Stimulated activated CD4-positive, alpha-beta T cell treated with anti-CD3 and anti-CD28 coated beads, Interleukin-2, amount 100 ng/mL, for 48 hours (primary cell): ENCODE measurements around the gene LRP8.
A peak's percentile ranks its signal among the peaks of the same experiment; 100 is the strongest.

Experiments used
- DNase-seq, 2 donors: peaks; one replicate each; pipeline ENCODE4 v3.0.0-alpha.2; 2020

The LRP8 gene

DNA sequence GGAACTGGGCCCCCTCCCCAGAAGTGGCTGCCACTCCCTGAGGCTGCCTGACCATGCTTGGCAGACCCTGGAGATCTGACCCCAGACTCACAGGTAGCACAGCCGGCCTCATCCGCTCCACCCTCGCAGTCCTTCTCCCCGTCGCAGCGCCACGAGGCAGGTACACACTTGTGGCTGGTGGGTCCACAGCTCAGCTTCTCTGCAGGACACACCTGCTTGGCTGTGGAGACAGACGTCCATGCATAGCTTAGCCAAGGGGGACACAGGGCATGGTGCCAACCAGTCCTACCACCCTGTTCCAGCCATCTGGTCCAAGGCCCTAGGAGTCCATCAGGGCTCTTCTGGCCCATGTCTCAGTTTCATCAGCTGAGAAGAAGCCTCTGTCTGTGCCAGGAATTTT is 47.4 kb downstream of the LRP8 start:
- DNase-seq, result no peak

DNA sequence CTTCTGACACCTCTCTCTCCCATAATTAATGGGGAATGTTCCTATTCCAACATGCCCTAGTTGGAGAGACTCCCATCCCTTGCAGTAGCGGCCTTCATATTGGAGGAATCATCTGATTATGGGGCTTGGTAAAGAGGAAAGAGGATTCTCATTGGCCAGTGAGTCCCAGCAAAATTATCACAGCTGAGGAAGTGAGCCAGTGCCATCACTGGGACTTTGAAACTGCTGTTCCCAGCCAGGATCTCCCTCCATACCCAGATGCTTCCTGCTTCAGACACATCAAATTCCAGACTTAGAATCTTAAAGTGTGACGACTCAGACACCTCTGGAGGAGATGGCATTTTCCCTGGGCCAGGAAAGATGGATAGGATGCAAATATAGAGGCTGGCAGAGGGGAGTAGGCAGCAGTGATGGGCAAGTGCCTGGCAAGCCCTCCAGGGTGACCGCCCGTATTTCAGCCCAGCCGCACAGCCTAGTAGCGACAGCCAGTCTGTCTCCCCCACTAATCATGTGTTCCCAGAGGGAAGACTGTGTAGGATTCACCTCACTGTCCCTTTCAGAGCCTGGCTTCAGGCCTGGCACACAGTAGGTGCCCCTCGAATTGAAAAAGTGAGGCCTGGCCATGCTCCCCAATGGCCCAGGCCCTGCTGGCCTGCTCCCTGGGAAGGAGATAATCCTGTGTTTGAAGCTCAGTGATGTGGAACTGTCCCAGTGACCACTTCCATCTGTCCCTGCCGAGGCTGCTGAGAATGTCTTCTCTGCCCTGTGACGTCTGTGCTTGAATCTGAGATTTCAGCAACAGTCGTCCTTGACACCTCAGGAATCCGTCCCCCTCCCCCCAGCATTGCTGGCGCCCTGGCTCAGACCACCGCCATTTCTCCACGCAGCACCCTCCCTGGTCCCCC is 48.3 kb downstream of the LRP8 start:
- DNase-seq, result no peak

DNA sequence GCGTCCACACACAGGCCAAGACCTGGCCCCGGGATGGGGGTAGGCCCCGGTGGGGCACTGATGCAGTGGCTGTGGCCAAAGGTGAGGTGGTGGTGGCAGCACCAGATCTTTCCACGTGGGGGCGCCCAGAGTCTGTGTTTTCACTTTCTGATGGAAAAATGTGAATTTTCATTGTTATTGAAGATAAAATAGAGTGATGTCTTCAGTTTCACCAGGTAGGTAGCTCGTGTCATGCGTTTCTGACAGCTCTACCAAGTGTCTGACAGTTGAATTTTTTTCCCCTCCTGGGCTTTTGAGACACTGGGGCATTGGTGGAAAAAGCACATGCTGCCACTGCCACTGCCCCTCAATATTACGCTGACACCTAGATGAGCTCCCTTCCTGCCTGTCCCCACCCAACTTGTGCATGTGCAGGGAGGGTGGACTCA is 49.6 kb downstream of the LRP8 start:
- DNase-seq, result peak; percentile 70

DNA sequence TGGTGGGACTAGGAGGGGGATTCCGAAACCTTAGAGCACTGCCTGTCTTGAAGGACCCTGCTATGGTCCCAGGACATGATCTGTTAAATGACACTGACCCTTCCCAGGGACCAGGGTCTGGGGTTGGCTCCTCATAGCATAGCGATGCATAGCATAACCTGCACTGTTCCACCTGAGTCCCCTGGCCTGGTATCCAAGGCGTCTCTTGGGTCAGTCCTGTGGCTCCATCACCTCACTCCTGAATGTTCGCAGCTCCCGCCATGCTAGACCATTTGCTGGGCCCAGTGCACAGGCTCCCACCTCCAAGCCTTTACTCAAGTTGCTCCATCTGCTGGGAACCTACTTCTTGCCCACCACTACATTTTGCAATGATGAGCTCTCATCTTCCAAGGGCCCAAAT is 50.5 kb downstream of the LRP8 start:
- no peak for DNase-seq

DNA sequence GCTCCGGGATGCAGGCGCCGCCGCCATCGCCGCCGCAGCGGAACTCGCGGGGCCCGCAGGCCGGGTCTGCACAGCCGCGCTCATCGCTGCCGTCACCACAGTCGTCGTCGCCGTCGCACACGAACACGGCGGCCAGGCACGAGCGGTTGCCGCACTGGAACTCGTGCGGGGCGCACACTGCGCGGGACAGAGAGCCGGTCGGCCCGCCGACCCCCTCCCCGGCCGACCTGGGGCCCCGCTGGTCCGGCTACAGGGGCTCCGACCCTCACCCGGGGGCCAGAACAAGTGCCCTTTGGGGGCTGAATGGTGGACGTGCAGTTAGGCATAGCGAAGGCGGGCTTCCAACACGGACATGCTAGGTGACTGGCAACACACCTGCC is 51.0 kb downstream of the LRP8 start:
- no peak for DNase-seq

DNA sequence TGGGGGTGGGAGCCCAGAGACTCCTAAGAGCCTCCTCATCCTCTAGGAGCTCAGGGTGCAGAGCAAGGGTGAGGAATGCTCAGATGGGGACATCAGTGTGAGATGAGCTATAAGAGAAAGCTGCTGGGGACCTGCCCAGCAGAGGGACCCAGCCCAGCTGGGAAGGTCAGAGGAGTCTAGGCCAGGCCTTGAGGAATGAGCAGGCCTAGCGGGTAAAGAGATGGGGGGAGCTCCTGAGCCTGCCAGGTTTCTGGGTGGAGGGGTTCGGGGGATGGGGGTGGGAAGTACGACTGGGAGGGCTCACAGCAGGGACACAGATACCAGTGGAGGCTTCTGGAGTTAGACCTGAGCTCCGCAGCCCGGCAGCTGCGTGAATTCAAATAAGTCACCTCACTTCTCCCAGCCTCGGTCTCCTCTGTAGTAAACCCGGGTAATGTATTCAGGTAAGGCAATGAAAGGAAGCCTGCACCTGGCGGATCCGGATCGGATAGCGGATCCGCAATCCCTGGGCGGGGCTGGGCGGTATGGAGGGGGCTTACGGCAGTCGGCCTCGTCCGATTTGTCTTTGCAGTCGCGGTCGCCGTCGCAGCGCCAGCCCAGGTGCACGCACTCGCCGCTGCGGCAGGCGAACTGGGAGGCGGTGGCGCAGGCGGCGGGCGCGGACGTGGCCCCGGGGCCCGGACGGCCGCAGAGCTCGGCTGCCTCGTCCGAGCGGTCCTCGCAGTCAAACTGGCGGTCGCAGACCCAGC is 51.5 kb downstream of the LRP8 start:
- no peak for DNase-seq

DNA sequence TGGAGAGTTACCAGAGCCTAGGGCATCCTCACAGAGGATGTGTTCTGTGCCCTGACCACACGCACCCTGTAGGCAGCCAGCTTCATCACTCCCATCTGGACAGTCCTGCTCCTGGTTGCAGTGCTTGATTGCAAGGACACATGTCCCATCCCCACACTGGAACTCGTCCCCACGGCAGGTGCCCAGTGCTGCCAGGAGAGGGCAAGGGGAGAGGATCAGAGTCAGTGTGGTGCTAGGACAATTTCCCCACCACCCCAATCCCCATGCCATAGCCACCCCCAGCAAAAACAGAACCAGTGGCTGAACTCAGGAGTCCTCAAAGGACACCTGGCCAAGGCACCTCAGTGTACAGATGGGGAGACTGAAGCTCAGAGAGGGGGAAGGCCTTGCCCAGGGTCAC is 52.3 kb downstream of the LRP8 start:
- no peak for DNase-seq

DNA sequence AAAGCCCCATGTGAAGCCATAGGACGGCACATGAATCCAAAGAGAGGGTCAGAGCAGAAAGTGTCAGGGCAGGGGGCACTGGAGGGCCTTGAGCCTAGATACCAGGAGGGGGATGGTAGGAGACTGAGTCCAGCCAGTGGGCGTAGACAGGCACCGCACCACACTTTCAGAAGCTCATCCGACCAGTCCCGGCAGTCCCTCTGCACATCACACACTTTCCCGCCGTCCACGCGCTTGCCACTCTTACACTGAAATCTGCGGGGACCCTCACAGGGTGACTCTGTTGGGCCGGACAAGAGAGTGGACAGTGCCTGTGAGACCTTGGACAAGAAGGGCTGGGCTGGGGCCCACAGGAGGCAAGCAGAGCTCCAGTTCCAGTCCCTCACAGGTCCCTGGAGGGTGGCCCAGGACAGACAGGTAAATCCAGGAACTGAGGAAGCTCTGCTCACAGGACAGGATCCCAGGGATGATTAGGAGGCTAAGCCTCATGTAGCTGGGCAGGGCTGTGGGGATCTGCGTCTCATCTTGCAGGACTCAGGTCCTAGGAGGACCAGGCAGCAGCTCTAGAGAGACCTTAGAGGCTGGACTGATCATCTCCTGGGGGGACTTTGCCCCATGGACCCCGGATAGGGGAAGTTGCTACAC is 53.2 kb downstream of the LRP8 start:
- no peak for DNase-seq

DNA sequence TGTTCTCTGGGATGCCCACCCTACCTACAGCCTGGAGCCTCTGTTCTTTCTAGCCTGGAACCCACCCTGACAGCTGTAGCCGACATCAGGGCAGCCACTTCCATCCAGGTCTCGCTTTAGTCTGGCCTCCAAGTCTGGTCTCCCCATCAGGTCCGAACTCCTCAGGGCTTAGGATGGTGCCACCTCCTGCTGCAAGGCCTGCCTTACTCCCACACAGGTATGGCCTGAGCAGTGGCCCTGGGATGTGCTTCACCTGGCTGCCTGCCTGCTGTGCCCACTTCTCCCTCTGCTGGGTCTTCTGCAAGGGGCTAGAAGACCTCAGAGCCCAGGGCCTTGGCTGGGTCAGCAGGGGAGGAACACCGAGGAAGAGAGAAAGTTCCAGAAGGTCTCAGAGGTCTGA is 53.8 kb downstream of the LRP8 start:
- DNase-seq, result no peak

DNA sequence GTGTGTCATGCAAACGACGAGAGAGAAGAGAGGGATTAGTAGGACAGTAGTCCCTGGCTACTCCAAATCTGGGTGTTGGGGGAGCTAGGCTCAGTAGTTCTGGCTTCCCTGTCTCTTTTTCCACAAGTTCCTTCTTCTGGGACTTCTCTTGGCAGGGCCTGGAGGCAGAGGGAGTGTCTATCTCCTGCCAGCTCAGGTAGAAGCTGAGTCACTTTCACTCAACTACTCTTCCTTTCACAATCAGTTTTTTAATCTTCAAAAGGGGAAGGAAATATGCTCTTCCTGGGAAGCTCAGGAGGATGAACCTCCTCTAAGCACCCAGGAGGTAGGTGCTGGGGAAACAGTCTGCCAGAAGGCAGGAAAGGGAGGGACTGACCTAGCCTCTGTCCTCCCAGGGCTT is 54.3 kb downstream of the LRP8 start:
- DNase-seq, result no peak

DNA sequence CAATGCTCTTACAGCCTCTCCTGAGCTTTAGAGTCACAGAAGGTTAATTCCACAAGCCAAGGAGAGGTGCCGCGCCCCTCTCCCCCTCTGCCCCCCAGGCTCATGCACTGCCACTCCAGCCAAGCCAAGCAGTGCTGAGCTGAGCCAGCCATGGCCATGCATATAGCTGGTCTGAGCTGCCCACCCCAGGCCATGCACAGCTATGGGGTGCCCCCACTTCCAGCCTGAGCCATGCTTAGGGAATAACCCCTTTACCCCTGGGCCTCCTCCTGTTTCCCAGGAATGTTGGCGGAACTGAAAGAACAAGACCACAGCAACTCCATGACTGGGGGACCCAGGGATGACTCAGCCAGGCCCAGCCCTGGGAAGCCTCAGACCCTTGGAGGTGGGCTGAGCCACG is 55.5 kb downstream of the LRP8 start:
- DNase-seq, result no peak

DNA sequence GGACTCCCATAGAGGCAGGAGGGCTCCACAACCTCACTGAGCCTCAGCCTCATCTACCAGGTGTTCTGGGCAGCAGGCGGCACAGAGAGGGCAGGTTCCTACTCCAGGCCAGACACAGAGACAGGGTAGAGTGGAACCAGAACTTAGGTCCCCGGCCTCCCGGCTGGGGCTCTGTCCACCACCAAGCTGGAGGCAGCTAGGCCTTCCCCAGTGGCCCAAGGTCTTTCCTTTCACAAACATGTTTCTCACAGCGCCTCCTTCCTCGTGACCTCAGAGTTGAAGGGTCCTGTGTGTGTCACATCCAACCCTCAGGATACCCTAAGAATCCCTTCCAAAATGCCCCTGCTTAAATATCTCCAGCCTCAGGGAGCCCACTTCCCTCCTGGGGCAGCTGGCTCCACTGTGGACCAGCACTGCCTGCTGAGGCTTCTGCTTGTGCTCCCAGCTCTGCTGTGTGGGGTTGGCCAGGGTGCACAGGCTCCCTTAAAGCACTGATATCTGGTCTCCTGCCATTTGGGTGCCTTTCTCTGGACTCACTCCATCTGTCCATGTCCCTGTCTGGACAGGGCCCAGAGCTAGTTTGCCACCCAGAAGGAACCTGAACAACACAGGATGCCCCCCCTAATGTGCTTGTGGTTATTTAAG is 56.3 kb downstream of the LRP8 start:
- DNase-seq, result no peak

DNA sequence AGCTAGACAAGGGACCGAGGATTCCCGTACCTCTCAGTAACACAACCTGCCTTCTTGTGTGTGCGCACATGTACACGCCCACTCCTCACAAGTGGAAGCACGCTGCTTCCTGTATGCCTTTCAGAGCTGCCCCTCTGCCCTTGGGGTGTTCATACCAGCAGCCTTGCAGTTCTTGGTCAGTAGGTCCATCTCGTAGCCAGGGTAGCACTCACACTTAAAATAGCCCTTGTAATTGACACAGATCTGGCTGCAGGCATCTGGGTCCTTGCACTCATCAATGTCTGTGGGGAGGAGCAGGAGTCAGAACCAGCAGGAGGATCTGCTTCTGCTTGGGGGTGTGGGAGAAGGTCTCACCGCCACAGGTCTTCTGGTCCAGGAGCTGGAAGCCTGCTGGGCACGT is 57.0 kb downstream of the LRP8 start:
- DNase-seq, result no peak

DNA sequence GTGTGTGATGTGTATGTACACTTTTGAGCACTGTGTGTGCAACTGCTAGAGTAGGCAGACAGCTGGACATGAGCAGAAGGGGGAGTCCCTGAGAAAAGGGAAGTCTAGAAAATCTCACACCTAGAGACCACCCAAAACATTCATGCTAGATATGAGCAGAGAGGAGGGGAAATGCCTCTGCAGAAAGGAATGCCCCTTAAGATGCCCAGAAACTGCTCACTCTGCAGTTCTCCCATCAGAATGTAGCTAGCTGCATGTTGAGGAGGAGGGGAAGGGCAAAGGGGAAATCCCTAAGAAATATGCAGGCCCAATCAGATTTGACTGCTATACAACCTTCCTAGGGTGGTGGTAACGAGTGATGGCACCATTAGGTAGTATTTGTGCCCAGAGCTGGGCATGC is 57.8 kb downstream of the LRP8 start:
- no peak for DNase-seq

DNA sequence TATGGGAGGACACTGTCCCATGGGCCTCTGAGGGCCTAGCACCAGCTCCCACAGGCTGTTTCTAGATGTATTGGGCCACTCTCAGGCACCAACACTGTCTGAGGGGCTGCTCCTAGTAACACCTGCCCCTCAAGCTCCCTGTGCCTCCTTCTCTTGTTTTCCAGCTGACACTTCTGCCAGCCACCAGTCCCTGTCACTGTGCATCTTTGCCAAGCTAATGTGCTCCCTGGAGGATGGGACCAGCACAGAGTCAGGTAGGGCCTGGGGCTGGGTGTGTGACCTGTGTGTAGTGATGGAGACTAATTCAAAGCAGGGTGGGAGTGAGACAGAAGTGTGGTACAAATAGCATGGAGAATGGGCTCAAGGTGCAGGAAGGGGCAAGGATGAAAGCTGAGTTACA is 60.1 kb downstream of the LRP8 start:
- DNase-seq, result no peak

DNA sequence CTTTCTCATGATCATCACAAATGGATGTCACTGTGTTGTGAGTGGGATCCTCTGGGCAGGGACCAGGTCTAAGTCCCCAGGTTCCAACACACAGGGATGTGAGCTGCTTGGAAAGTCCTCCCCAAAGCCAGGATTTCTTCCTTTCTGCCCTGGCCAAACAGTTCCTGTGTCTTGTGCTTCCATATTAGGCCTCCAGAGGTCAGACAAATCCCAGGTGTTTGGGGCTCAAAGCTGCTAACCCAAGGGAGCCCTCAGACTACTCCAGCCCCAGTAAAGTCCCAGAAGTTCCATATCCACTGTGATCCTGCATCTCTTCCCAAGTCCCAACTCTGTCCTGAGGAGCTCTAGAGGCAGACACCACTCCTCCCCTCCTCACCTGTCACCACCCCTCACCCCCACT is 61.8 kb downstream of the LRP8 start:
- DNase-seq, result no peak

DNA sequence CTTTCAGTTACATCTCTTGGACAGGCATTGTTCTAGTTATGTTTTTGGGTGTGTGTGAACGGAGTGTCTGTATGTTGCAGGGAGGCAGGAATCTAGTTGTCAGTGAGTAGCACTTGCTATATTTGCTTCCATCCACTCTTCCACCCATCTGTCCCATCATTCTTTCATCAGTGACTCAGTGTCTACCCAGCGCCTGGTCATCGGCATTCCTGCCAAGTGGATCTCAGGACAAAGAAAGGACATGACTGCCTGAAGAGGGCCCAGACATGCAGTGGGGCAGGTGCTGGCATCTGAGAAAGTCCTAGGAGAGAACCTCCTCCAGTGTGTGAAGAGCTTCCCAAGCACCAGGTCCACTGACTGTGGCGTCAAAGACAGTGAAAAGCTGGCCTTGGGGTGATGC is 62.3 kb downstream of the LRP8 start:
- no peak for DNase-seq

DNA sequence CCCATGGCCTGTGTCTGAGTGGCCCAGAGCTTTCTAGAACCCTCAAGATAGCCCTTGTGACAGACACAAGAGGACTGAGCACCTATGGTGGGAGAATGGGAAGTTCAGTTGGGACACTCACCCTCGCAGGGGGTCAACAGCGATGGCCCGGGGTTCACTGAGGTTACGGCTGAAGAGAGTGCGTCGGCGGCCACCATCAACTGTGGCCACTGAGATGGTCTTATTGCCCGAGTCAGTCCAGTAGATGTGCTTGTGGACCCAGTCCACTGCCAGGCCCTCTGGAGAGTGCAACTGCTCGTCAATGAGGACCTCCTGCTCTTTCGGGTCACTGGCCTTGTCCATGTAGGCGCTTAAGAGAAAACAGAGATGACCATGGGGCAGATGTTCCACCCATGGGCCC is 63.8 kb downstream of the LRP8 start:
- no peak for DNase-seq

DNA sequence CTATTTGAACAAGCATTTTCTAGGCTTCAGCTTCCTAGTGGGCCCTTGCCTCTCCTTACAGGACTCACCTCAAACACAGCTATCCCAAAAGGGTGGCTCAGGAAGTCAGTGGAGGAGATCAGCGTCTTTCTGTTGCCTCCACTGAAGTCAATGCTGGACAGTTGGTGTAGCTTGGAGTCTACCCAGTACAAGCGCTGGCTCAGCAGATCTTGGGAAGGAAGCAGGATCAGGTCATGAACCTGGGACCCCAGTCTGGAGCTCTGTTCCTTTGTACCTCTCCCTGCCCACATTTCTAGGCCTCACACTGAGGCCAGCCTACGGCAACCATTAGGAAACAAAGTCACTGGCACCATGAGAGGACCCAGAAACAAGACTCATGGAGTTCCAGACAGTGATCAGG is 65.9 kb downstream of the LRP8 start:
- no peak for DNase-seq

DNA sequence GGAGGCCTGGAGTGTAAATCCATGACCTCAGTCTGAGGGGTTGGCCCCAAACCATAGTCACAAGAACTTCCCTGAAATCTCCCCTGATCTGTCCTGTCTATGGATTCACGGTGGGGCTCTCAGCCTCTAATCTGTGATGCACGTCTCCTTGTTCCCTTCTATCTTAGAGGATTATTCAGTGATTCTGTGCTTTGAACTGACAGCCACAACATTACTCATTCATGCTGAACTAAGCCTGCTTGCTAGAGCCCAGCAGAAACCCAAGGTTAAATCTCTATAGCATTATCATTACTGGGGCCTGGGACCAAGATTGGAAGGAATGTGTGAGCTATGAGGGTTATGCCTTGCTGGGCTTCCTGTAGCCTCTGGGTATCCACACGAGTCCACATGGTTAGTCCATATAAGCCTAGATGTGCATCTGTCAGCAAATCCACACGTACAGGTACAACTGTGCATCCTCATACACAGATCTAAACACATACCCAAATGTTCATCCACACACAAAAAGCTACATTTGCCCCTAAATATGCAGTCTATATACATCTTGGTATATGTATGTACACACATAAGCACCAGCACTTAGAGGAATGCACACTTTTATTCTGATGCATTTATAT is 67.1 kb downstream of the LRP8 start:
- no peak for DNase-seq

DNA sequence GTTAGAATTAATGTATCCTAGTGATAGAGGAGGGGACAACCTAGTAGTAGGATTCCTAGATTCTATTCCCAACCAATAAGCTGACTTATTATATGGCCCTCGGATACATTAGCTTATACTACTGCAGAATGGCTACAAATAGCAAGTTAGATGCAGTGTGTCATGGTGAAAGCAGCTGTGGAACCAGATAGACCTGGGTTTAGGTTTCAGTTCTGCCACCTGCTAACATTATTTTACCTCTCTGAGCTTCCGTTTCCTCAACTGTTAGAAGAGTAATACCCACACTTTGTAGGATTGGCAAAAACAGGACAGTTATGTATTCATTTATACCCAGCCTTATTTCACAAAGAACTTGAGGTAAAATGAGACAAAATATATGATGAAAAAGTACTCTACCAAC is 67.9 kb downstream of the LRP8 start:
- no peak for DNase-seq

DNA sequence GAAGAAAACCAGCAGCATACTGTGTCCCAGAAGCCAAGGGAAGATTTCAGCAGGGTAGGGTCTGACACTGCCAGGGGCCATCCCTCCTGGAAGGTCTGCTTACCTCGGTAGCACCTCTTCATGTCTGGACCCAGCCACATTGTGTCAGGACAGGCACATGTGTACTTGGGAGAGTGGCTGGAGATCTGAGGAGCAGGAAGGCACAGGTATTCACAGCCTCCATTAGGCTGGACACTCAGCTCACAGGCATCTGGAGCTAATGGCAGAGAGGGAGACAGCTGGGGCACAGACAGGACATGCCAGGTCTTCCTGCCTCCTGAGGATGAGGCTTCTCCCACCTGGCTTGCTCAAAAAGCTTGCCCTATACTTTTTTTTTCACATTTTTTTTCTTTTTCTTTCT is 69.7 kb downstream of the LRP8 start:
- DNase-seq, result no peak
